GM23338 (cell line): ENCODE results near the gene NMNAT1. TPM values are rescaled to one million over a fixed set of nuclear protein-coding genes. Genes with fewer than 3 reads are reported as not detected.
A peak's percentile ranks its signal among the peaks of the same experiment; 100 is the strongest.

Experiments
- ATAC-seq: fragments of 200-7000 bp; cut with Tn5 transposase; 3 replicates; pipeline ENCODE4 v1.9.1; 2020
- DNase-seq: peaks from one replicate; pipeline ENCODE4 v3.0.0-alpha.2; 2015; ENCODE audit warnings: low spot score
- H2AFZ ChIP-seq: fragments of 200-600 bp; sonication (generic); 2 replicates; pipeline ENCODE4 v1.8.0; 2016; ENCODE audit warnings: antibody characterized with exemption, mild to moderate bottlenecking, moderate library complexity
- H3F3A ChIP-seq: fragments of 200-600 bp; sonication (generic); replicated peaks from 2 replicates; pipeline ENCODE4 v1.8.0; 2017; ENCODE audit warnings: antibody characterized with exemption, mixed run types, low read depth
- H3K27ac ChIP-seq: fragments of 200-600 bp; sonication (generic); 2 replicates; pipeline ENCODE4 v1.6.1; 2016; ENCODE audit warnings: low read depth
- H3K27me3 ChIP-seq: fragments of 200-600 bp; sonication (generic); 2 replicates; pipeline ENCODE4 v1.8.0; 2016; ENCODE audit warnings: mild to moderate bottlenecking, mixed run types, moderate library complexity; ENCODE audit not compliant: insufficient read depth
- H3K36me3 ChIP-seq: fragments of 200-600 bp; sonication (generic); 2 replicates; pipeline ENCODE4 v1.8.0; 2016; ENCODE audit warnings: mild to moderate bottlenecking; ENCODE audit not compliant: insufficient read depth
- H3K4me1 ChIP-seq: fragments of 200-600 bp; sonication (generic); 2 replicates; pipeline ENCODE4 v1.8.0; 2016; ENCODE audit warnings: mild to moderate bottlenecking, moderate library complexity; ENCODE audit not compliant: insufficient read depth
- H3K4me2 ChIP-seq: fragments of 200-600 bp; sonication (generic); 2 replicates; pipeline ENCODE4 v1.7.1; 2017; ENCODE audit warnings: mixed run types
- H3K4me3 ChIP-seq: fragments of 200-600 bp; sonication (generic); 2 replicates; pipeline ENCODE4 v1.6.1; 2016; ENCODE audit warnings: mixed run types
- H3K79me2 ChIP-seq: fragments of 200-600 bp; sonication (generic); replicated peaks from 2 replicates; pipeline ENCODE4 v1.8.0; 2017; ENCODE audit warnings: mild to moderate bottlenecking; ENCODE audit not compliant: insufficient read depth
- H3K9me2 ChIP-seq: fragments of 200-600 bp; sonication (generic); 2 replicates; pipeline ENCODE4 v1.8.0; 2017; ENCODE audit not compliant: insufficient read depth
- H4K20me1 ChIP-seq: fragments of 200-600 bp; sonication (generic); replicated peaks from 2 replicates; pipeline ENCODE4 v1.8.0; 2017; ENCODE audit warnings: mild to moderate bottlenecking; ENCODE audit not compliant: insufficient read depth
- H3K27ac Mint-ChIP-seq: 2 replicates; pipeline ENCODE4 v1.8.0; 2020; ENCODE audit warnings: inconsistent platforms, mild to moderate bottlenecking, moderate library complexity, mixed read lengths
- H3K27me3 Mint-ChIP-seq: 3 replicates; pipeline ENCODE4 v1.8.0; 2022; ENCODE audit warnings: low read depth, mild to moderate bottlenecking, moderate library complexity, mixed read lengths, inconsistent platforms; ENCODE audit not compliant: insufficient read depth, poor library complexity
- H3K36me3 Mint-ChIP-seq: 3 replicates; pipeline ENCODE4 v1.8.0; 2021; ENCODE audit warnings: low read depth, mild to moderate bottlenecking, inconsistent platforms, moderate library complexity, mixed read lengths
- H3K4me1 Mint-ChIP-seq: 3 replicates; pipeline ENCODE4 v1.8.0; 2020; ENCODE audit warnings: mild to moderate bottlenecking, inconsistent platforms, mixed read lengths
- H3K4me3 Mint-ChIP-seq: 3 replicates; pipeline ENCODE4 v1.8.0; 2021; ENCODE audit warnings: moderate library complexity, mild to moderate bottlenecking, inconsistent platforms, mixed read lengths
- H3K9me3 Mint-ChIP-seq: 3 replicates; pipeline ENCODE4 v1.8.0; 2020; ENCODE audit warnings: moderate library complexity, mild to moderate bottlenecking, inconsistent platforms, mixed read lengths
- CTCF ChIP-seq, 2 experiments: fragments of 200-600 bp in 1 of 2; sonication (generic) in 1 of 2; conservative IDR thresholded peaks; 2 replicates each; pipeline versions ENCODE4 v1.5.1 to v1.6.1; 2016 to 2017; ENCODE audit warnings: antibody characterized with exemption in 2 of 2, low read depth in 2 of 2, mild to moderate bottlenecking in 2 of 2, moderate library complexity in 1 of 2
- EZH2 ChIP-seq: fragments of 200-600 bp; sonication (generic); IDR thresholded peaks from one replicate; pipeline ENCODE4 v1.8.0; 2017; ENCODE audit warnings: antibody characterized with exemption, mild to moderate bottlenecking, low read depth; ENCODE audit not compliant: unreplicated experiment
- EZH2phosphoT487 ChIP-seq: fragments of 200-600 bp; sonication (generic); IDR thresholded peaks from one replicate; pipeline ENCODE4 v1.8.1; 2018; ENCODE audit warnings: antibody characterized with exemption; ENCODE audit not compliant: unreplicated experiment
- JUNB ChIP-seq: IDR thresholded peaks from one replicate; pipeline ENCODE4 v1.6.1; 2016; ENCODE audit warnings: antibody characterized with exemption; ENCODE audit not compliant: unreplicated experiment
- NANOG ChIP-seq: IDR thresholded peaks from 2 replicates; pipeline ENCODE4 v1.6.1; 2016; ENCODE audit warnings: antibody characterized with exemption, borderline replicate concordance
- POLR2AphosphoS5 ChIP-seq: IDR thresholded peaks from 2 replicates; pipeline ENCODE4 v1.6.1; 2016; ENCODE audit warnings: antibody characterized with exemption, low read depth
- STAT1 ChIP-seq: IDR thresholded peaks from one replicate; pipeline ENCODE4 v1.6.1; 2016; ENCODE audit warnings: antibody characterized with exemption; ENCODE audit not compliant: unreplicated experiment
- ZNF331 ChIP-seq: fragments of 250-450 bp; sonication (Bioruptor Pico); IDR thresholded peaks from 2 replicates; pipeline ENCODE4 v1.5.0; 2020; ENCODE audit warnings: low read depth, mild to moderate bottlenecking, moderate library complexity
- polyA plus RNA-seq: library from polyadenylated mRNA; unstranded; fragments of >200 nt; fragmentation: Nextera tagmentation; extraction: Ambion mirVana; gene quantifications from 2 replicates; pipeline ENCODE4 v1.2.1, GENCODE V29; 2016
- total RNA-seq: library from RNA; depleted of rRNA; stranded (reverse); fragments of >200 nt; shearing (Covaris generic); gene quantifications from 2 replicates; pipeline ENCODE4 v1.2.3, GENCODE V29; 2014
- TF ChIP-seq, protein P1 (sequence below): IDR thresholded peaks from 2 replicates; pipeline ENCODE4 v1.6.1; 2016; ENCODE audit warnings: antibody characterized with exemption
- TF ChIP-seq, protein P2 (sequence below): fragments of 250-450 bp; sonication (Bioruptor Pico); IDR thresholded peaks from 2 replicates; pipeline ENCODE4 v1.5.0; 2020; ENCODE audit warnings: mild to moderate bottlenecking, moderate library complexity
- TF ChIP-seq, protein P3 (sequence below): IDR thresholded peaks from one replicate; pipeline ENCODE4 v1.6.1; 2018; ENCODE audit warnings: antibody characterized with exemption; ENCODE audit not compliant: unreplicated experiment

The NMNAT1 gene
- total and polyA plus RNA-seq, 2 experiments from 2014 or later: 2.5 to 3.9 TPM

DNA sequence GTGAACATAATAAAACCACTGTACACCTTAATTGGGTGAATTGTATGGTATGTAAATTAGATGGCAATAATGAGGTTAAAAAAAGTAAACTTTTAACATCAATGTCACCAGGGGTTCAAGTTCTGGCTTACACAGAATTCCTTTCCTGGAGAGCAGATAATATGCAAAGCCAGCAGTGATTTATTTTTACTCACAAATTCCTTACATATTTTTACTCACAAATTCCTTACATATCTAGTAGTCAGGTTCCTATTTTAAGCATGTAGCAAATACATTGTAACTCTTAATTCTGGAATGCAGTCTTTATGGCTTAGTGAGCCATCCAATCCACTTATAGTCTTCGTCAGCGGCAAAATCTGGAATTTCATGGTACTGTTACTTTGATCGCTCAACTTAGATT, 88.2 kb downstream of the NMNAT1 start (continued):
- no peak for TF ChIP-seq STAT1
- no peak for TF ChIP-seq EZH2
- TF ChIP-seq, protein P1, sequence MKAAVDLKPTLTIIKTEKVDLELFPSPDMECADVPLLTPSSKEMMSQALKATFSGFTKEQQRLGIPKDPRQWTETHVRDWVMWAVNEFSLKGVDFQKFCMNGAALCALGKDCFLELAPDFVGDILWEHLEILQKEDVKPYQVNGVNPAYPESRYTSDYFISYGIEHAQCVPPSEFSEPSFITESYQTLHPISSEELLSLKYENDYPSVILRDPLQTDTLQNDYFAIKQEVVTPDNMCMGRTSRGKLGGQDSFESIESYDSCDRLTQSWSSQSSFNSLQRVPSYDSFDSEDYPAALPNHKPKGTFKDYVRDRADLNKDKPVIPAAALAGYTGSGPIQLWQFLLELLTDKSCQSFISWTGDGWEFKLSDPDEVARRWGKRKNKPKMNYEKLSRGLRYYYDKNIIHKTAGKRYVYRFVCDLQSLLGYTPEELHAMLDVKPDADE: no peak
- no peak for TF ChIP-seq NANOG

- Mint-ChIP-seq H3K4me3 (peak within 1 kb of the TSS; percentile 96), H3K36me3 (peaks cover 19% of the 10 kb centered on the region), H3K27me3 (peaks cover 6% of the 10 kb centered on the region), H3K27ac (peak within 1 kb of the TSS; percentile 99), H3K9me3 (peaks cover 4% of the 10 kb centered on the region; the same call in 1 of the 3 replicates), H3K4me1 (peaks cover 8% of the 10 kb centered on the region)
- peak within 1 kb of the TSS; percentile 85 for H3K4me2 ChIP-seq
- H4K20me1 ChIP-seq: peaks cover 12% of the 10 kb centered on the region; the same call in 1 of the 2 replicates
- no peaks in the 10 kb centered on the region for H3K27me3 ChIP-seq
- peaks cover 44% of the 10 kb centered on the region for H3K79me2 ChIP-seq
- no peaks in the 10 kb centered on the region for H3K9me2 ChIP-seq
- H3K4me3 ChIP-seq: peak within 1 kb of the TSS; percentile 81
- peak; percentile 89 for ATAC-seq
- DNase-seq: peak; percentile 99
- H2AFZ ChIP-seq: peak within 1 kb of the TSS; percentile 87
- H3K4me1 ChIP-seq: peaks cover 9% of the 10 kb centered on the region; the same call in 1 of the 2 replicates
- 0 out of 2 replicates have a peak, but pooled peaks cover 4% of the 10 kb centered on the region for H3K36me3 ChIP-seq
- H3K27ac ChIP-seq: peak within 1 kb of the TSS; percentile 99
- peaks cover 6% of the 10 kb centered on the region; the same call in 1 of the 2 replicates for H3F3A ChIP-seq
- TF ChIP-seq ZNF331 (CRISPR knock-in tag): peak; percentile 87
- TF ChIP-seq, protein P2, sequence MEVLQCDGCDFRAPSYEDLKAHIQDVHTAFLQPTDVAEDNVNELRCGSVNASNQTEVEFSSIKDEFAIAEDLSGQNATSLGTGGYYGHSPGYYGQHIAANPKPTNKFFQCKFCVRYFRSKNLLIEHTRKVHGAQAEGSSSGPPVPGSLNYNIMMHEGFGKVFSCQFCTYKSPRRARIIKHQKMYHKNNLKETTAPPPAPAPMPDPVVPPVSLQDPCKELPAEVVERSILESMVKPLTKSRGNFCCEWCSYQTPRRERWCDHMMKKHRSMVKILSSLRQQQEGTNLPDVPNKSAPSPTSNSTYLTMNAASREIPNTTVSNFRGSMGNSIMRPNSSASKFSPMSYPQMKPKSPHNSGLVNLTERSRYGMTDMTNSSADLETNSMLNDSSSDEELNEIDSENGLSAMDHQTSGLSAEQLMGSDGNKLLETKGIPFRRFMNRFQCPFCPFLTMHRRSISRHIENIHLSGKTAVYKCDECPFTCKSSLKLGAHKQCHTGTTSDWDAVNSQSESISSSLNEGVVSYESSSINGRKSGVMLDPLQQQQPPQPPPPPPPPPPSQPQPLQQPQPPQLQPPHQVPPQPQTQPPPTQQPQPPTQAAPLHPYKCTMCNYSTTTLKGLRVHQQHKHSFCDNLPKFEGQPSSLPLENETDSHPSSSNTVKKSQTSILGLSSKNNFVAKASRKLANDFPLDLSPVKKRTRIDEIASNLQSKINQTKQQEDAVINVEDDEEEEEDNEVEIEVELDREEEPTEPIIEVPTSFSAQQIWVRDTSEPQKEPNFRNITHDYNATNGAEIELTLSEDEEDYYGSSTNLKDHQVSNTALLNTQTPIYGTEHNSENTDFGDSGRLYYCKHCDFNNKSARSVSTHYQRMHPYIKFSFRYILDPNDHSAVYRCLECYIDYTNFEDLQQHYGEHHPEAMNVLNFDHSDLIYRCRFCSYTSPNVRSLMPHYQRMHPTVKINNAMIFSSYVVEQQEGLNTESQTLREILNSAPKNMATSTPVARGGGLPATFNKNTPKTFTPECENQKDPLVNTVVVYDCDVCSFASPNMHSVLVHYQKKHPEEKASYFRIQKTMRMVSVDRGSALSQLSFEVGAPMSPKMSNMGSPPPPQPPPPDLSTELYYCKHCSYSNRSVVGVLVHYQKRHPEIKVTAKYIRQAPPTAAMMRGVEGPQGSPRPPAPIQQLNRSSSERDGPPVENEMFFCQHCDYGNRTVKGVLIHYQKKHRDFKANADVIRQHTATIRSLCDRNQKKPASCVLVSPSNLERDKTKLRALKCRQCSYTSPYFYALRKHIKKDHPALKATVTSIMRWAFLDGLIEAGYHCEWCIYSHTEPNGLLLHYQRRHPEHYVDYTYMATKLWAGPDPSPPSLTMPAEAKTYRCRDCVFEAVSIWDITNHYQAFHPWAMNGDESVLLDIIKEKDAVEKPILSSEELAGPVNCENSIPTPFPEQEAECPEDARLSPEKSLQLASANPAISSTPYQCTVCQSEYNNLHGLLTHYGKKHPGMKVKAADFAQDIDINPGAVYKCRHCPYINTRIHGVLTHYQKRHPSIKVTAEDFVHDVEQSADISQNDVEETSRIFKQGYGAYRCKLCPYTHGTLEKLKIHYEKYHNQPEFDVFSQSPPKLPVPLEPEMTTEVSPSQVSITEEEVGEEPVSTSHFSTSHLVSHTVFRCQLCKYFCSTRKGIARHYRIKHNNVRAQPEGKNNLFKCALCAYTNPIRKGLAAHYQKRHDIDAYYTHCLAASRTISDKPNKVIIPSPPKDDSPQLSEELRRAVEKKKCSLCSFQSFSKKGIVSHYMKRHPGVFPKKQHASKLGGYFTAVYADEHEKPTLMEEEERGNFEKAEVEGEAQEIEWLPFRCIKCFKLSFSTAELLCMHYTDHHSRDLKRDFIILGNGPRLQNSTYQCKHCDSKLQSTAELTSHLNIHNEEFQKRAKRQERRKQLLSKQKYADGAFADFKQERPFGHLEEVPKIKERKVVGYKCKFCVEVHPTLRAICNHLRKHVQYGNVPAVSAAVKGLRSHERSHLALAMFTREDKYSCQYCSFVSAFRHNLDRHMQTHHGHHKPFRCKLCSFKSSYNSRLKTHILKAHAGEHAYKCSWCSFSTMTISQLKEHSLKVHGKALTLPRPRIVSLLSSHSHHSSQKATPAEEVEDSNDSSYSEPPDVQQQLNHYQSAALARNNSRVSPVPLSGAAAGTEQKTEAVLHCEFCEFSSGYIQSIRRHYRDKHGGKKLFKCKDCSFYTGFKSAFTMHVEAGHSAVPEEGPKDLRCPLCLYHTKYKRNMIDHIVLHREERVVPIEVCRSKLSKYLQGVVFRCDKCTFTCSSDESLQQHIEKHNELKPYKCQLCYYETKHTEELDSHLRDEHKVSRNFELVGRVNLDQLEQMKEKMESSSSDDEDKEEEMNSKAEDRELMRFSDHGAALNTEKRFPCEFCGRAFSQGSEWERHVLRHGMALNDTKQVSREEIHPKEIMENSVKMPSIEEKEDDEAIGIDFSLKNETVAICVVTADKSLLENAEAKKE (CRISPR knock-in tag): no peak
- no peak for TF ChIP-seq EZH2
- TF ChIP-seq, protein P3, sequence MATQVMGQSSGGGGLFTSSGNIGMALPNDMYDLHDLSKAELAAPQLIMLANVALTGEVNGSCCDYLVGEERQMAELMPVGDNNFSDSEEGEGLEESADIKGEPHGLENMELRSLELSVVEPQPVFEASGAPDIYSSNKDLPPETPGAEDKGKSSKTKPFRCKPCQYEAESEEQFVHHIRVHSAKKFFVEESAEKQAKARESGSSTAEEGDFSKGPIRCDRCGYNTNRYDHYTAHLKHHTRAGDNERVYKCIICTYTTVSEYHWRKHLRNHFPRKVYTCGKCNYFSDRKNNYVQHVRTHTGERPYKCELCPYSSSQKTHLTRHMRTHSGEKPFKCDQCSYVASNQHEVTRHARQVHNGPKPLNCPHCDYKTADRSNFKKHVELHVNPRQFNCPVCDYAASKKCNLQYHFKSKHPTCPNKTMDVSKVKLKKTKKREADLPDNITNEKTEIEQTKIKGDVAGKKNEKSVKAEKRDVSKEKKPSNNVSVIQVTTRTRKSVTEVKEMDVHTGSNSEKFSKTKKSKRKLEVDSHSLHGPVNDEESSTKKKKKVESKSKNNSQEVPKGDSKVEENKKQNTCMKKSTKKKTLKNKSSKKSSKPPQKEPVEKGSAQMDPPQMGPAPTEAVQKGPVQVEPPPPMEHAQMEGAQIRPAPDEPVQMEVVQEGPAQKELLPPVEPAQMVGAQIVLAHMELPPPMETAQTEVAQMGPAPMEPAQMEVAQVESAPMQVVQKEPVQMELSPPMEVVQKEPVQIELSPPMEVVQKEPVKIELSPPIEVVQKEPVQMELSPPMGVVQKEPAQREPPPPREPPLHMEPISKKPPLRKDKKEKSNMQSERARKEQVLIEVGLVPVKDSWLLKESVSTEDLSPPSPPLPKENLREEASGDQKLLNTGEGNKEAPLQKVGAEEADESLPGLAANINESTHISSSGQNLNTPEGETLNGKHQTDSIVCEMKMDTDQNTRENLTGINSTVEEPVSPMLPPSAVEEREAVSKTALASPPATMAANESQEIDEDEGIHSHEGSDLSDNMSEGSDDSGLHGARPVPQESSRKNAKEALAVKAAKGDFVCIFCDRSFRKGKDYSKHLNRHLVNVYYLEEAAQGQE: no peak
- TF ChIP-seq NANOG: no peak
- TF ChIP-seq JUNB: no peak
- peak; percentile 61 to 88 for TF ChIP-seq CTCF (conservative IDR thresholded peaks at IDR 0.05; ENCODE audit: low read depth in 2 of 2)
- TF ChIP-seq POLR2AphosphoS5: peak; percentile 88
- TF ChIP-seq STAT1: no peak
- TF ChIP-seq EZH2phosphoT487: no peak
These were observed 89.5 kb downstream of the NMNAT1 start, which contains the start of gene UBE4B for GRCh38 chr1:10032590-10033358. UBE4B (plus strand) TSS chr1:10032958; CDS start chr1:10033671, 713 bp downstream.
